GM23338 (cell line): ENCODE measurements around the gene MAPK8. TPM values are rescaled to one million over a fixed set of nuclear protein-coding genes. Genes with fewer than 3 reads are reported as not detected.

Experiments
- ATAC-seq: fragments of 200-7000 bp; cut with Tn5 transposase; 3 replicates; pipeline ENCODE4 v1.9.1; 2020
- DNase-seq: peaks from one replicate; pipeline ENCODE4 v3.0.0-alpha.2; 2015; ENCODE audit warnings: low spot score
- H2AFZ ChIP-seq: fragments of 200-600 bp; sonication (generic); 2 replicates; pipeline ENCODE4 v1.8.0; 2016; ENCODE audit warnings: antibody characterized with exemption, mild to moderate bottlenecking, moderate library complexity
- H3F3A ChIP-seq: fragments of 200-600 bp; sonication (generic); replicated peaks from 2 replicates; pipeline ENCODE4 v1.8.0; 2017; ENCODE audit warnings: antibody characterized with exemption, mixed run types, low read depth
- H3K27ac ChIP-seq: fragments of 200-600 bp; sonication (generic); 2 replicates; pipeline ENCODE4 v1.6.1; 2016; ENCODE audit warnings: low read depth
- H3K27me3 ChIP-seq: fragments of 200-600 bp; sonication (generic); 2 replicates; pipeline ENCODE4 v1.8.0; 2016; ENCODE audit warnings: mild to moderate bottlenecking, mixed run types, moderate library complexity; ENCODE audit not compliant: insufficient read depth
- H3K36me3 ChIP-seq: fragments of 200-600 bp; sonication (generic); 2 replicates; pipeline ENCODE4 v1.8.0; 2016; ENCODE audit warnings: mild to moderate bottlenecking; ENCODE audit not compliant: insufficient read depth
- H3K4me1 ChIP-seq: fragments of 200-600 bp; sonication (generic); 2 replicates; pipeline ENCODE4 v1.8.0; 2016; ENCODE audit warnings: mild to moderate bottlenecking, moderate library complexity; ENCODE audit not compliant: insufficient read depth
- H3K4me2 ChIP-seq: fragments of 200-600 bp; sonication (generic); 2 replicates; pipeline ENCODE4 v1.7.1; 2017; ENCODE audit warnings: mixed run types
- H3K4me3 ChIP-seq: fragments of 200-600 bp; sonication (generic); 2 replicates; pipeline ENCODE4 v1.6.1; 2016; ENCODE audit warnings: mixed run types
- H3K79me2 ChIP-seq: fragments of 200-600 bp; sonication (generic); replicated peaks from 2 replicates; pipeline ENCODE4 v1.8.0; 2017; ENCODE audit warnings: mild to moderate bottlenecking; ENCODE audit not compliant: insufficient read depth
- H3K9me2 ChIP-seq: fragments of 200-600 bp; sonication (generic); 2 replicates; pipeline ENCODE4 v1.8.0; 2017; ENCODE audit not compliant: insufficient read depth
- H4K20me1 ChIP-seq: fragments of 200-600 bp; sonication (generic); replicated peaks from 2 replicates; pipeline ENCODE4 v1.8.0; 2017; ENCODE audit warnings: mild to moderate bottlenecking; ENCODE audit not compliant: insufficient read depth
- H3K27ac Mint-ChIP-seq: 2 replicates; pipeline ENCODE4 v1.8.0; 2020; ENCODE audit warnings: inconsistent platforms, mild to moderate bottlenecking, moderate library complexity, mixed read lengths
- H3K27me3 Mint-ChIP-seq: 3 replicates; pipeline ENCODE4 v1.8.0; 2022; ENCODE audit warnings: low read depth, mild to moderate bottlenecking, moderate library complexity, mixed read lengths, inconsistent platforms; ENCODE audit not compliant: insufficient read depth, poor library complexity
- H3K36me3 Mint-ChIP-seq: 3 replicates; pipeline ENCODE4 v1.8.0; 2021; ENCODE audit warnings: low read depth, mild to moderate bottlenecking, inconsistent platforms, moderate library complexity, mixed read lengths
- H3K4me1 Mint-ChIP-seq: 3 replicates; pipeline ENCODE4 v1.8.0; 2020; ENCODE audit warnings: mild to moderate bottlenecking, inconsistent platforms, mixed read lengths
- H3K4me3 Mint-ChIP-seq: 3 replicates; pipeline ENCODE4 v1.8.0; 2021; ENCODE audit warnings: moderate library complexity, mild to moderate bottlenecking, inconsistent platforms, mixed read lengths
- H3K9me3 Mint-ChIP-seq: 3 replicates; pipeline ENCODE4 v1.8.0; 2020; ENCODE audit warnings: moderate library complexity, mild to moderate bottlenecking, inconsistent platforms, mixed read lengths
- CREB1 ChIP-seq: fragments of 250-450 bp; sonication (Bioruptor Pico); IDR thresholded peaks from 2 replicates; pipeline ENCODE4 v1.5.0; 2020; ENCODE audit warnings: low read depth, mild to moderate bottlenecking, moderate library complexity
- EZH2 ChIP-seq: fragments of 200-600 bp; sonication (generic); IDR thresholded peaks from one replicate; pipeline ENCODE4 v1.8.0; 2017; ENCODE audit warnings: antibody characterized with exemption, mild to moderate bottlenecking, low read depth; ENCODE audit not compliant: unreplicated experiment
- EZH2phosphoT487 ChIP-seq: fragments of 200-600 bp; sonication (generic); IDR thresholded peaks from one replicate; pipeline ENCODE4 v1.8.1; 2018; ENCODE audit warnings: antibody characterized with exemption; ENCODE audit not compliant: unreplicated experiment
- JUNB ChIP-seq: IDR thresholded peaks from one replicate; pipeline ENCODE4 v1.6.1; 2016; ENCODE audit warnings: antibody characterized with exemption; ENCODE audit not compliant: unreplicated experiment
- NANOG ChIP-seq: IDR thresholded peaks from 2 replicates; pipeline ENCODE4 v1.6.1; 2016; ENCODE audit warnings: antibody characterized with exemption, borderline replicate concordance
- POLR2AphosphoS5 ChIP-seq: IDR thresholded peaks from 2 replicates; pipeline ENCODE4 v1.6.1; 2016; ENCODE audit warnings: antibody characterized with exemption, low read depth
- STAT1 ChIP-seq: IDR thresholded peaks from one replicate; pipeline ENCODE4 v1.6.1; 2016; ENCODE audit warnings: antibody characterized with exemption; ENCODE audit not compliant: unreplicated experiment
- ZNF114 ChIP-seq: fragments of 250-450 bp; sonication (Bioruptor Pico); IDR thresholded peaks from 2 replicates; pipeline ENCODE4 v1.5.0; 2020; ENCODE audit warnings: mild to moderate bottlenecking, moderate library complexity
- ZNF331 ChIP-seq: fragments of 250-450 bp; sonication (Bioruptor Pico); IDR thresholded peaks from 2 replicates; pipeline ENCODE4 v1.5.0; 2020; ENCODE audit warnings: low read depth, mild to moderate bottlenecking, moderate library complexity
- polyA plus RNA-seq: library from polyadenylated mRNA; unstranded; fragments of >200 nt; fragmentation: Nextera tagmentation; extraction: Ambion mirVana; gene quantifications from 2 replicates; pipeline ENCODE4 v1.2.1, GENCODE V29; 2016
- total RNA-seq: library from RNA; depleted of rRNA; stranded (reverse); fragments of >200 nt; shearing (Covaris generic); gene quantifications from 2 replicates; pipeline ENCODE4 v1.2.3, GENCODE V29; 2014
- TF ChIP-seq, protein P1 (sequence below): IDR thresholded peaks from 2 replicates; pipeline ENCODE4 v1.6.1; 2016; ENCODE audit warnings: antibody characterized with exemption
- TF ChIP-seq, protein P2 (sequence below): IDR thresholded peaks from one replicate; pipeline ENCODE4 v1.6.1; 2018; ENCODE audit warnings: antibody characterized with exemption; ENCODE audit not compliant: unreplicated experiment
- TF ChIP-seq, protein P3 (sequence below): fragments of 250-450 bp; sonication (Bioruptor Pico); IDR thresholded peaks from 2 replicates; pipeline ENCODE4 v1.5.0; 2020; ENCODE audit warnings: mild to moderate bottlenecking, moderate library complexity
- TF ChIP-seq, protein P4 (sequence below), 2 experiments: fragments of 200-600 bp in 1 of 2; sonication (generic) in 1 of 2; conservative IDR thresholded peaks; 2 replicates each; pipeline versions ENCODE4 v1.5.1 to v1.6.1; 2016 to 2017; ENCODE audit warnings: antibody characterized with exemption in 2 of 2, low read depth in 2 of 2, mild to moderate bottlenecking in 2 of 2, moderate library complexity in 1 of 2

The MAPK8 gene
- total and polyA plus RNA-seq, 2 experiments from 2014 or later, result 52.4 to 73.6 TPM

DNA sequence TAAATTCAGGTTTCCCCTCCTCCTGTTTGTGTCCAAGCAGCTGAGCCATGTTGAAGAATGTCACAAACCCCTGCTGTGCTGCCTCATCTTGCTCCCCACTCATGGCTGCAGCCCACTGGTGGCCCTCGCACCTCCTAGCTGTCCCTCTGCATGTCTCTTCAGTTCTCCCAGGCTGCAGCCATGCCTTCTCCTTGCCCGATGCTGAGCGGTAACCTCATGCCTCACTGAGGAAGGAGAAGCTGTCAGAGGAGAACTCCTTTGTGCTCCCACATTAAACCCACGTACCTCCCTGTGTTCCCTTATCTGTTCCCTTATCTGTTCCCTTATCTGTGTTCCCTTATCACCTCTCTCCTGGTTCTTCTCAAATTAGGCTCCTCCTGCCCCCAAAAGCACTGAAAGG is 21.7 kb upstream of the MAPK8 start:
- H3F3A ChIP-seq, result no peaks in the 10 kb centered on the region
- no peak overlapping the region for H3K4me2 ChIP-seq
- H3K27ac Mint-ChIP-seq, result no peak overlapping the region
- H3K4me1 Mint-ChIP-seq, result peaks cover 7% of the 10 kb centered on the region; the same call in 2 of the 3 replicates
- ATAC-seq, result no peak
- no peaks in the 10 kb centered on the region for H3K4me1 ChIP-seq
- no peaks in the 10 kb centered on the region for H4K20me1 ChIP-seq
- no peaks in the 10 kb centered on the region for H3K79me2 ChIP-seq
- H3K9me3 Mint-ChIP-seq, result peaks cover 39% of the 10 kb centered on the region
- no peaks in the 10 kb centered on the region for H3K27me3 ChIP-seq
- H3K36me3 Mint-ChIP-seq, result no peaks in the 10 kb centered on the region; the same call in 2 of the 3 replicates
- no peaks in the 10 kb centered on the region for H3K9me2 ChIP-seq
- peaks cover under 1% of the 10 kb centered on the region for H3K27me3 Mint-ChIP-seq
- no peak overlapping the region for H2AFZ ChIP-seq
- no peaks in the 10 kb centered on the region; the same call in 1 of the 2 replicates for H3K36me3 ChIP-seq
- H3K27ac ChIP-seq, result no peak overlapping the region
- H3K4me3 ChIP-seq, result no peak overlapping the region
- TF ChIP-seq, protein P1, sequence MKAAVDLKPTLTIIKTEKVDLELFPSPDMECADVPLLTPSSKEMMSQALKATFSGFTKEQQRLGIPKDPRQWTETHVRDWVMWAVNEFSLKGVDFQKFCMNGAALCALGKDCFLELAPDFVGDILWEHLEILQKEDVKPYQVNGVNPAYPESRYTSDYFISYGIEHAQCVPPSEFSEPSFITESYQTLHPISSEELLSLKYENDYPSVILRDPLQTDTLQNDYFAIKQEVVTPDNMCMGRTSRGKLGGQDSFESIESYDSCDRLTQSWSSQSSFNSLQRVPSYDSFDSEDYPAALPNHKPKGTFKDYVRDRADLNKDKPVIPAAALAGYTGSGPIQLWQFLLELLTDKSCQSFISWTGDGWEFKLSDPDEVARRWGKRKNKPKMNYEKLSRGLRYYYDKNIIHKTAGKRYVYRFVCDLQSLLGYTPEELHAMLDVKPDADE, result no peak
- TF ChIP-seq JUNB (no peak), STAT1 (no peak), EZH2 (no peak), CREB1 (CRISPR knock-in tag) (no peak), EZH2phosphoT487 (no peak), ZNF114 (CRISPR knock-in tag) (no peak), ZNF331 (no peak), NANOG (no peak), POLR2AphosphoS5 (no peak)
- TF ChIP-seq, protein P2, sequence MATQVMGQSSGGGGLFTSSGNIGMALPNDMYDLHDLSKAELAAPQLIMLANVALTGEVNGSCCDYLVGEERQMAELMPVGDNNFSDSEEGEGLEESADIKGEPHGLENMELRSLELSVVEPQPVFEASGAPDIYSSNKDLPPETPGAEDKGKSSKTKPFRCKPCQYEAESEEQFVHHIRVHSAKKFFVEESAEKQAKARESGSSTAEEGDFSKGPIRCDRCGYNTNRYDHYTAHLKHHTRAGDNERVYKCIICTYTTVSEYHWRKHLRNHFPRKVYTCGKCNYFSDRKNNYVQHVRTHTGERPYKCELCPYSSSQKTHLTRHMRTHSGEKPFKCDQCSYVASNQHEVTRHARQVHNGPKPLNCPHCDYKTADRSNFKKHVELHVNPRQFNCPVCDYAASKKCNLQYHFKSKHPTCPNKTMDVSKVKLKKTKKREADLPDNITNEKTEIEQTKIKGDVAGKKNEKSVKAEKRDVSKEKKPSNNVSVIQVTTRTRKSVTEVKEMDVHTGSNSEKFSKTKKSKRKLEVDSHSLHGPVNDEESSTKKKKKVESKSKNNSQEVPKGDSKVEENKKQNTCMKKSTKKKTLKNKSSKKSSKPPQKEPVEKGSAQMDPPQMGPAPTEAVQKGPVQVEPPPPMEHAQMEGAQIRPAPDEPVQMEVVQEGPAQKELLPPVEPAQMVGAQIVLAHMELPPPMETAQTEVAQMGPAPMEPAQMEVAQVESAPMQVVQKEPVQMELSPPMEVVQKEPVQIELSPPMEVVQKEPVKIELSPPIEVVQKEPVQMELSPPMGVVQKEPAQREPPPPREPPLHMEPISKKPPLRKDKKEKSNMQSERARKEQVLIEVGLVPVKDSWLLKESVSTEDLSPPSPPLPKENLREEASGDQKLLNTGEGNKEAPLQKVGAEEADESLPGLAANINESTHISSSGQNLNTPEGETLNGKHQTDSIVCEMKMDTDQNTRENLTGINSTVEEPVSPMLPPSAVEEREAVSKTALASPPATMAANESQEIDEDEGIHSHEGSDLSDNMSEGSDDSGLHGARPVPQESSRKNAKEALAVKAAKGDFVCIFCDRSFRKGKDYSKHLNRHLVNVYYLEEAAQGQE, result no peak
- TF ChIP-seq, protein P3, sequence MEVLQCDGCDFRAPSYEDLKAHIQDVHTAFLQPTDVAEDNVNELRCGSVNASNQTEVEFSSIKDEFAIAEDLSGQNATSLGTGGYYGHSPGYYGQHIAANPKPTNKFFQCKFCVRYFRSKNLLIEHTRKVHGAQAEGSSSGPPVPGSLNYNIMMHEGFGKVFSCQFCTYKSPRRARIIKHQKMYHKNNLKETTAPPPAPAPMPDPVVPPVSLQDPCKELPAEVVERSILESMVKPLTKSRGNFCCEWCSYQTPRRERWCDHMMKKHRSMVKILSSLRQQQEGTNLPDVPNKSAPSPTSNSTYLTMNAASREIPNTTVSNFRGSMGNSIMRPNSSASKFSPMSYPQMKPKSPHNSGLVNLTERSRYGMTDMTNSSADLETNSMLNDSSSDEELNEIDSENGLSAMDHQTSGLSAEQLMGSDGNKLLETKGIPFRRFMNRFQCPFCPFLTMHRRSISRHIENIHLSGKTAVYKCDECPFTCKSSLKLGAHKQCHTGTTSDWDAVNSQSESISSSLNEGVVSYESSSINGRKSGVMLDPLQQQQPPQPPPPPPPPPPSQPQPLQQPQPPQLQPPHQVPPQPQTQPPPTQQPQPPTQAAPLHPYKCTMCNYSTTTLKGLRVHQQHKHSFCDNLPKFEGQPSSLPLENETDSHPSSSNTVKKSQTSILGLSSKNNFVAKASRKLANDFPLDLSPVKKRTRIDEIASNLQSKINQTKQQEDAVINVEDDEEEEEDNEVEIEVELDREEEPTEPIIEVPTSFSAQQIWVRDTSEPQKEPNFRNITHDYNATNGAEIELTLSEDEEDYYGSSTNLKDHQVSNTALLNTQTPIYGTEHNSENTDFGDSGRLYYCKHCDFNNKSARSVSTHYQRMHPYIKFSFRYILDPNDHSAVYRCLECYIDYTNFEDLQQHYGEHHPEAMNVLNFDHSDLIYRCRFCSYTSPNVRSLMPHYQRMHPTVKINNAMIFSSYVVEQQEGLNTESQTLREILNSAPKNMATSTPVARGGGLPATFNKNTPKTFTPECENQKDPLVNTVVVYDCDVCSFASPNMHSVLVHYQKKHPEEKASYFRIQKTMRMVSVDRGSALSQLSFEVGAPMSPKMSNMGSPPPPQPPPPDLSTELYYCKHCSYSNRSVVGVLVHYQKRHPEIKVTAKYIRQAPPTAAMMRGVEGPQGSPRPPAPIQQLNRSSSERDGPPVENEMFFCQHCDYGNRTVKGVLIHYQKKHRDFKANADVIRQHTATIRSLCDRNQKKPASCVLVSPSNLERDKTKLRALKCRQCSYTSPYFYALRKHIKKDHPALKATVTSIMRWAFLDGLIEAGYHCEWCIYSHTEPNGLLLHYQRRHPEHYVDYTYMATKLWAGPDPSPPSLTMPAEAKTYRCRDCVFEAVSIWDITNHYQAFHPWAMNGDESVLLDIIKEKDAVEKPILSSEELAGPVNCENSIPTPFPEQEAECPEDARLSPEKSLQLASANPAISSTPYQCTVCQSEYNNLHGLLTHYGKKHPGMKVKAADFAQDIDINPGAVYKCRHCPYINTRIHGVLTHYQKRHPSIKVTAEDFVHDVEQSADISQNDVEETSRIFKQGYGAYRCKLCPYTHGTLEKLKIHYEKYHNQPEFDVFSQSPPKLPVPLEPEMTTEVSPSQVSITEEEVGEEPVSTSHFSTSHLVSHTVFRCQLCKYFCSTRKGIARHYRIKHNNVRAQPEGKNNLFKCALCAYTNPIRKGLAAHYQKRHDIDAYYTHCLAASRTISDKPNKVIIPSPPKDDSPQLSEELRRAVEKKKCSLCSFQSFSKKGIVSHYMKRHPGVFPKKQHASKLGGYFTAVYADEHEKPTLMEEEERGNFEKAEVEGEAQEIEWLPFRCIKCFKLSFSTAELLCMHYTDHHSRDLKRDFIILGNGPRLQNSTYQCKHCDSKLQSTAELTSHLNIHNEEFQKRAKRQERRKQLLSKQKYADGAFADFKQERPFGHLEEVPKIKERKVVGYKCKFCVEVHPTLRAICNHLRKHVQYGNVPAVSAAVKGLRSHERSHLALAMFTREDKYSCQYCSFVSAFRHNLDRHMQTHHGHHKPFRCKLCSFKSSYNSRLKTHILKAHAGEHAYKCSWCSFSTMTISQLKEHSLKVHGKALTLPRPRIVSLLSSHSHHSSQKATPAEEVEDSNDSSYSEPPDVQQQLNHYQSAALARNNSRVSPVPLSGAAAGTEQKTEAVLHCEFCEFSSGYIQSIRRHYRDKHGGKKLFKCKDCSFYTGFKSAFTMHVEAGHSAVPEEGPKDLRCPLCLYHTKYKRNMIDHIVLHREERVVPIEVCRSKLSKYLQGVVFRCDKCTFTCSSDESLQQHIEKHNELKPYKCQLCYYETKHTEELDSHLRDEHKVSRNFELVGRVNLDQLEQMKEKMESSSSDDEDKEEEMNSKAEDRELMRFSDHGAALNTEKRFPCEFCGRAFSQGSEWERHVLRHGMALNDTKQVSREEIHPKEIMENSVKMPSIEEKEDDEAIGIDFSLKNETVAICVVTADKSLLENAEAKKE, result no peak
- TF ChIP-seq, protein P4, sequence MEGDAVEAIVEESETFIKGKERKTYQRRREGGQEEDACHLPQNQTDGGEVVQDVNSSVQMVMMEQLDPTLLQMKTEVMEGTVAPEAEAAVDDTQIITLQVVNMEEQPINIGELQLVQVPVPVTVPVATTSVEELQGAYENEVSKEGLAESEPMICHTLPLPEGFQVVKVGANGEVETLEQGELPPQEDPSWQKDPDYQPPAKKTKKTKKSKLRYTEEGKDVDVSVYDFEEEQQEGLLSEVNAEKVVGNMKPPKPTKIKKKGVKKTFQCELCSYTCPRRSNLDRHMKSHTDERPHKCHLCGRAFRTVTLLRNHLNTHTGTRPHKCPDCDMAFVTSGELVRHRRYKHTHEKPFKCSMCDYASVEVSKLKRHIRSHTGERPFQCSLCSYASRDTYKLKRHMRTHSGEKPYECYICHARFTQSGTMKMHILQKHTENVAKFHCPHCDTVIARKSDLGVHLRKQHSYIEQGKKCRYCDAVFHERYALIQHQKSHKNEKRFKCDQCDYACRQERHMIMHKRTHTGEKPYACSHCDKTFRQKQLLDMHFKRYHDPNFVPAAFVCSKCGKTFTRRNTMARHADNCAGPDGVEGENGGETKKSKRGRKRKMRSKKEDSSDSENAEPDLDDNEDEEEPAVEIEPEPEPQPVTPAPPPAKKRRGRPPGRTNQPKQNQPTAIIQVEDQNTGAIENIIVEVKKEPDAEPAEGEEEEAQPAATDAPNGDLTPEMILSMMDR (conservative IDR thresholded peaks at IDR 0.05; ENCODE audit: low read depth in 2 of 2), result no peak
- H3K4me3 Mint-ChIP-seq, result no peak overlapping the region
- DNase-seq, result no peak
